H1 (cell line): ENCODE results near the gene ABCG8. TPM values are rescaled to one million over a fixed set of nuclear protein-coding genes. Genes with fewer than 3 reads are reported as not detected.

Experiments
- CTCF ChIA-PET: fragments of 300-600 bp; sonication (Branson Sonifier 250); formaldehyde crosslinking; loops from one replicate; lab custom pipeline; 2021; ENCODE audit not compliant: partially characterized antibody; lab: Charles Lee
- POLR2A ChIA-PET: fragments of 300-600 bp; sonication (Branson Sonifier 250); formaldehyde crosslinking; loops from one replicate; lab custom pipeline; 2021; ENCODE audit warnings: inconsistent platforms; ENCODE audit not compliant: partially characterized antibody; lab: Charles Lee
- DNase-seq, 2 experiments: peaks; one replicate each; pipeline versions ENCODE4 v3.0.0 to v3.0.0-alpha.2; 2010 to 2022; ENCODE audit warnings: low spot score in 2 of 2, low read depth in 1 of 2, mixed read lengths in 1 of 2
- FAIRE-seq: peaks from 2 replicates; lab custom pipeline; 2011; peaks lifted over from hg19 to GRCh38; lab: Jason Lieb, UNC
- H2AFZ ChIP-seq: 2 replicates; pipeline ENCODE4 v1.8.1; 2012; ENCODE audit warnings: low read length, inconsistent platforms
- H2AK5ac ChIP-seq: 2 replicates; pipeline ENCODE4 v1.6.1; 2013; ENCODE audit warnings: low read depth, low read length
- H2BK120ac ChIP-seq: replicated peaks from 2 replicates; pipeline ENCODE3; 2013; ENCODE audit warnings: low read depth, low read length, inconsistent platforms
- H2BK12ac ChIP-seq: 2 replicates; pipeline ENCODE4 v1.6.1; 2013; ENCODE audit warnings: low read depth, low read length
- H2BK15ac ChIP-seq: 2 replicates; pipeline ENCODE4 v1.6.1; 2013; ENCODE audit warnings: low read length
- H2BK20ac ChIP-seq: 2 replicates; pipeline ENCODE4 v1.6.1; 2013; ENCODE audit warnings: low read length
- H2BK5ac ChIP-seq: 2 replicates; pipeline ENCODE4 v1.6.1; 2013; ENCODE audit warnings: low read depth, low read length
- H3K14ac ChIP-seq: 2 replicates; pipeline ENCODE4 v1.6.1; 2013; ENCODE audit warnings: inconsistent platforms; ENCODE audit not compliant: insufficient read length
- H3K18ac ChIP-seq: 2 replicates; pipeline ENCODE4 v1.6.1; 2013; ENCODE audit warnings: low read length; ENCODE audit errors: extremely low read depth
- H3K23ac ChIP-seq: 2 replicates; pipeline ENCODE4 v1.6.1; 2013; ENCODE audit warnings: inconsistent platforms; ENCODE audit not compliant: insufficient read length
- H3K23me2 ChIP-seq: 2 replicates; pipeline ENCODE4 v1.6.1; 2013; ENCODE audit warnings: low read depth, low read length
- H3K27ac ChIP-seq: 2 replicates; pipeline ENCODE4 v1.6.1; 2011; ENCODE audit warnings: low read depth, low read length, inconsistent platforms
- H3K27me3 ChIP-seq, 4 experiments: replicated peaks in 1 of 4; 1 replicate in 1 of 4; 2 replicates in 3 of 4; pipeline versions ENCODE4 v1.6.1 to v1.8.1; 2011 to 2013; ENCODE audit warnings: low read length in 3 of 4, mild to moderate bottlenecking in 3 of 4, inconsistent platforms in 2 of 4, mixed read lengths in 2 of 4, moderate library complexity in 1 of 4; ENCODE audit not compliant: control insufficient read depth in 3 of 4, insufficient read depth in 3 of 4; ENCODE audit errors: extremely low read depth in 1 of 4
- H3K36me3 ChIP-seq, 4 experiments: 2 replicates each; pipeline versions ENCODE4 v1.6.1 to v1.8.1; 2011 to 2013; ENCODE audit warnings: mild to moderate bottlenecking in 4 of 4, low read length in 3 of 4, moderate library complexity in 2 of 4, control low read depth in 1 of 4, inconsistent platforms in 1 of 4; ENCODE audit not compliant: insufficient read depth in 4 of 4, control insufficient read depth in 2 of 4
- H3K4ac ChIP-seq: replicated peaks from 2 replicates; pipeline ENCODE3; 2013; ENCODE audit warnings: low read length, low read depth, mixed read lengths, inconsistent platforms; ENCODE audit not compliant: insufficient read length
- H3K4me1 ChIP-seq, 4 experiments: replicated peaks in 1 of 4; 1 replicate in 1 of 4; 2 replicates in 3 of 4; pipeline versions ENCODE4 v1.6.1 to v1.8.1; 2011 to 2013; ENCODE audit warnings: low read length in 3 of 4, inconsistent platforms in 2 of 4, mixed read lengths in 1 of 4; ENCODE audit not compliant: insufficient read depth in 4 of 4, control insufficient read depth in 3 of 4
- H3K4me2 ChIP-seq, 2 experiments: 2 replicates each; pipeline versions ENCODE4 v1.6.1 to v1.8.1; 2011 to 2013; ENCODE audit warnings: low read depth in 2 of 2, low read length in 2 of 2, control low read depth in 1 of 2, inconsistent platforms in 1 of 2, mild to moderate bottlenecking in 1 of 2; ENCODE audit not compliant: insufficient read depth in 1 of 2
- H3K4me3 ChIP-seq, 4 experiments: fragments of 200-600, 300-600 bp in 1 of 4; sonication (generic), shearing (Covaris generic), sonication (Bioruptor Twin) in 1 of 4; 2 replicates each; pipeline versions ENCODE4 v1.5.1 to v1.8.1; 2011 to 2016; ENCODE audit warnings: low read length in 4 of 4, low read depth in 3 of 4, control low read depth in 2 of 4, inconsistent platforms in 2 of 4, mild to moderate bottlenecking in 2 of 4, mixed read lengths in 1 of 4, moderate library complexity in 1 of 4; ENCODE audit not compliant: insufficient read depth in 2 of 4; ENCODE audit errors: extremely low read depth in 1 of 4
- H3K56ac ChIP-seq: replicated peaks from 2 replicates; pipeline ENCODE3; 2013; ENCODE audit warnings: low read depth, mild to moderate bottlenecking, mixed read lengths, low read length, inconsistent platforms; ENCODE audit not compliant: insufficient read length
- H3K79me1 ChIP-seq: 2 replicates; pipeline ENCODE4 v1.6.1; 2013; ENCODE audit warnings: low read depth, low read length, control low read depth
- H3K79me2 ChIP-seq, 2 experiments: 2 replicates each; pipeline versions ENCODE4 v1.6.1 to v1.8.1; 2012 to 2013; ENCODE audit warnings: low read length in 2 of 2, mild to moderate bottlenecking in 2 of 2, inconsistent platforms in 1 of 2; ENCODE audit not compliant: insufficient read depth in 2 of 2, control insufficient read depth in 1 of 2
- H3K9ac ChIP-seq, 4 experiments: replicated peaks in 1 of 4; 1 replicate in 1 of 4; 2 replicates in 3 of 4; pipeline versions ENCODE4 v1.6.1 to v1.8.1; 2011 to 2013; ENCODE audit warnings: low read depth in 3 of 4, low read length in 3 of 4, control low read depth in 2 of 4, mild to moderate bottlenecking in 2 of 4, moderate library complexity in 2 of 4, inconsistent platforms in 1 of 4; ENCODE audit errors: extremely low read depth in 1 of 4
- H3K9me3 ChIP-seq, 2 experiments: 2 replicates each; pipeline versions ENCODE4 v1.6.1 to v1.8.1; 2012 to 2013; ENCODE audit warnings: mild to moderate bottlenecking in 2 of 2, moderate library complexity in 2 of 2, control low read depth in 1 of 2, inconsistent platforms in 1 of 2, low read depth in 1 of 2, low read length in 1 of 2, mixed read lengths in 1 of 2; ENCODE audit not compliant: insufficient read depth in 2 of 2
- H4K20me1 ChIP-seq, 2 experiments: replicated peaks in 1 of 2; 2 replicates each; pipeline versions ENCODE3 to v1.8.1; 2011 to 2013; ENCODE audit warnings: inconsistent platforms in 2 of 2, low read length in 2 of 2, mild to moderate bottlenecking in 1 of 2; ENCODE audit not compliant: insufficient read depth in 2 of 2, control insufficient read depth in 1 of 2
- H4K5ac ChIP-seq: 2 replicates; pipeline ENCODE4 v1.6.1; 2013; ENCODE audit warnings: low read length, low read depth, mixed read lengths, inconsistent platforms; ENCODE audit not compliant: insufficient read length
- H4K8ac ChIP-seq: 2 replicates; pipeline ENCODE4 v1.8.0; 2013; ENCODE audit warnings: mild to moderate bottlenecking, moderate library complexity, low read length, inconsistent platforms; ENCODE audit not compliant: insufficient read depth; ENCODE audit errors: extremely low read depth
- H4K91ac ChIP-seq: replicated peaks from 2 replicates; pipeline ENCODE3; 2013; ENCODE audit warnings: low read length, mixed read lengths, inconsistent platforms; ENCODE audit not compliant: insufficient read length
- BRCA1 ChIP-seq: IDR thresholded peaks from 2 replicates; pipeline ENCODE4 v1.6.1; 2012; ENCODE audit warnings: low read depth, low read length, improper control_type of control experiment
- WGBS, 2 experiments: shearing (Covaris generic) in 1 of 2; methylation state at CpG; one replicate each; pipeline versions ENCODE4 v1.1.6 to v1.1.7; 2013 to 2015; ENCODE audit warnings: low lambda C conversion rate in 2 of 2, mixed read lengths in 2 of 2, inconsistent platforms in 1 of 2, low coverage in 1 of 2, missing lambda C conversion rate in 1 of 2; ENCODE audit not compliant: insufficient replicate concordance in 2 of 2, insufficient coverage in 1 of 2, insufficient read length in 1 of 2; ENCODE audit errors: extremely low coverage in 1 of 2, missing lambda C conversion rate in 1 of 2; 5-methylcytosine and 5-hydroxymethylcytosine counted together
- polyA plus RNA-seq, 7 experiments: library from polyadenylated mRNA; depleted of rRNA in 3 of 7; stranded (reverse) in 5 of 7; unstranded in 2 of 7; fragments of >200 nt in 5 of 7; fragments of 200-250 nt in 2 of 7; gene quantifications; 1 replicate in 5 of 7; 2 replicates in 1 of 7; 4 replicates in 1 of 7; pipeline versions ENCODE4 v1.2.1 to v1.2.3, GENCODE V29; 2011 to 2013; ENCODE audit warnings: missing spikeins in 2 of 7, mixed read lengths in 2 of 7
- total RNA-seq: library from RNA; stranded (reverse); fragmentation: NEBNext Ultra II Directional; extraction: Animal tissue kit (Norgen Biotek cat#: 25700); gene quantifications from 2 replicates; pipeline ENCODE4 v1.2.1, GENCODE V29; 2021

Gene ABCG8
- total and polyA plus RNA-seq, 2 of the 8 experiments (the other 6 are each of a cell fraction or from before 2014, with no cell fraction given), result not detected

DNA sequence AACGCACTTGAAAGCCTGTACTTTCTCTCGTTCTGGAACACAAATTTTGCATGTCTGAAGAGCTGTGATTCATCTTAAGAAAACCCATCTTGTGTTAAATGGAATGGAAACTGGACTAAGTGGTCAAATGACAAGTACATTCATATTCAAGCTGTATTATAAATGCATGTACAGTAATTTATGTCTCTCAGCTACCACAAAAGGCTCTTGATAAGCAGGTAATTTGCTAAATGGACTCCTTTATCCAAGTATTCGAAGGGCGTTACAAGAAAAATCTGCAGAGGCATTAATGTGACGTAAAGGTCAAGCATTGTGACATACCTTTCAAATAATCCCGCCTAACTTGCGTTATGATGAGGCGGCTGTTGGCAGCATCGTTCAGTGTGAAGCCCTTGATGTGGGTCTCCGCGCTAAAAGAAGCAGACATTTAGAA is 66.6 kb downstream of the ABCG8 start:
- TF ChIP-seq BRCA1, result no peak
- Histone ChIP-seq H3K56ac (no peak overlapping the region), H2AFZ (no peak overlapping the region), H3K18ac (no peak overlapping the region), H4K20me1 (peaks cover 0 to 2% of the 10 kb centered on the region in 2 experiments), H3K23me2 (no peaks in the 10 kb centered on the region), H3K9ac (no peak overlapping the region), H3K9me3 (no peaks in the 10 kb centered on the region), H3K79me1 (no peaks in the 10 kb centered on the region), H3K4ac (no peak overlapping the region), H2BK12ac (no peak overlapping the region), H4K8ac (no peak overlapping the region; the same call in 1 of the 2 replicates), H3K14ac (no peak overlapping the region), H2BK120ac (no peak overlapping the region), H3K4me2 (no peak overlapping the region), H3K27me3 (peaks cover 0 to 1% (median 0%) of the 10 kb centered on the region in 4 experiments; a peak in 1 of 7 replicates), H3K4me3 (no peak overlapping the region), H2AK5ac (no peak overlapping the region), H2BK20ac (no peak overlapping the region), H2BK15ac (no peak overlapping the region), H3K27ac (no peak overlapping the region), H3K36me3 (peaks cover 5 to 61% (median 31%) of the 10 kb centered on the region in 4 experiments), H4K5ac (no peak overlapping the region), H3K23ac (no peak overlapping the region), H2BK5ac (no peak overlapping the region), H3K79me2 (no peaks in the 10 kb centered on the region), H4K91ac (no peak overlapping the region), H3K4me1 (no peaks in the 10 kb centered on the region)
- CTCF ChIA-PET, result interaction anchor here (0.6 to 2.1 kb wide), 3 partner anchors 16 to 1087 kb away, joined by 3 to 7 read pairs (median 3); no protein-coding TSS in a partner anchor
- DNase-seq (no peak), FAIRE-seq (no peak)
- WGBS, 2 experiments, result 95% methylated on average over 11 of the region's 11 CpGs; no CpG with 5 or more reads in 1 of the 2 experiments
- POLR2A ChIA-PET, result no interaction called here
